GM12878 (cell line): ENCODE results near the gene POLA1. TPM values are rescaled to one million over a fixed set of nuclear protein-coding genes. Genes with fewer than 3 reads are reported as not detected.

Experiments
- ATAC-seq: fragments of 200-7000 bp; cut with Tn5 transposase; 3 replicates; pipeline ENCODE4 v1.9.1; 2020; ENCODE audit warnings: mild to moderate bottlenecking, moderate library complexity
- BruUV-seq: library from RNA; stranded (reverse); fragments of 400-500 nt; replicated peaks from 2 replicates; lab custom pipeline; 2021; lab: Mats Ljungman, UMichigan
- CTCF ChIA-PET: fragments of 300-600 bp; sonication (Branson Sonifier 250); formaldehyde crosslinking; extraction: SDS; loops from one replicate; lab custom pipeline; 2021; ENCODE audit warnings: inconsistent platforms; lab: Yijun Ruan, JAX
- POLR2A ChIA-PET: fragments of 350-600 bp; formaldehyde crosslinking; extraction: SDS; loops from one replicate; lab custom pipeline; 2021; ENCODE audit warnings: inconsistent platforms; lab: Charles Lee
- RAD21 ChIA-PET: fragments of 300-600 bp; sonication (Branson Sonifier 250); formaldehyde crosslinking; loops from one replicate; lab custom pipeline; 2023; ENCODE audit warnings: antibody characterized with exemption; ENCODE audit not compliant: unreplicated experiment; lab: Charles Lee
- SMC1A ChIA-PET: fragments of 300-600 bp; sonication (Branson Sonifier 250); formaldehyde crosslinking; loops from one replicate; lab custom pipeline; 2023; ENCODE audit not compliant: unreplicated experiment, uncharacterized antibody; lab: Charles Lee
- DNase-seq: peaks from one replicate; pipeline ENCODE4 v3.0.0-alpha.2; 2011; ENCODE audit warnings: low read depth, low spot score
- FAIRE-seq: peaks from 3 replicates; lab custom pipeline; 2011; peaks lifted over from hg19 to GRCh38; lab: Jason Lieb, UNC
- H2AFZ ChIP-seq: 2 replicates; pipeline ENCODE4 v1.6.0; 2011; ENCODE audit warnings: low read depth, low read length, control low read depth; ENCODE audit not compliant: control insufficient read depth
- H3K27ac ChIP-seq: 2 replicates; pipeline ENCODE4 v1.5.1; 2011; ENCODE audit warnings: control low read depth; ENCODE audit not compliant: control insufficient read depth, insufficient read depth
- H3K27me3 ChIP-seq, 2 experiments: replicated peaks in 1 of 2; 2 replicates each; pipeline versions ENCODE4 v1.6.0 to v1.6.1; 2011; ENCODE audit warnings: low read length in 1 of 2; ENCODE audit not compliant: control insufficient read depth in 2 of 2, insufficient read depth in 2 of 2
- H3K36me3 ChIP-seq, 2 experiments: 2 replicates each; pipeline ENCODE4 v1.5.1; 2011; ENCODE audit warnings: low read length in 1 of 2; ENCODE audit not compliant: control insufficient read depth in 2 of 2, insufficient read depth in 2 of 2
- H3K4me1 ChIP-seq: 2 replicates; pipeline ENCODE4 v1.6.1; 2011; ENCODE audit warnings: mild to moderate bottlenecking, low read length, moderate library complexity, mixed read lengths; ENCODE audit not compliant: control insufficient read depth, insufficient read depth
- H3K4me2 ChIP-seq: 2 replicates; pipeline ENCODE4 v1.6.0; 2011; ENCODE audit warnings: control low read depth; ENCODE audit not compliant: control insufficient read depth, insufficient read depth
- H3K4me3 ChIP-seq: fragments of 200-600 bp; sonication (generic); 2 replicates; pipeline ENCODE4 v1.5.1; 2016
- H3K79me2 ChIP-seq: 2 replicates; pipeline ENCODE4 v1.6.0; 2011; ENCODE audit warnings: low read length; ENCODE audit not compliant: control insufficient read depth, insufficient read depth
- H3K9ac ChIP-seq: 2 replicates; pipeline ENCODE4 v1.8.0; 2011; ENCODE audit warnings: low read length, control low read depth, mixed read lengths; ENCODE audit not compliant: control insufficient read depth, insufficient read depth
- H3K9me3 ChIP-seq: replicated peaks from 3 replicates; pipeline ENCODE4 v1.5.1; 2011; ENCODE audit warnings: mild to moderate bottlenecking, low read length; ENCODE audit not compliant: control insufficient read depth, insufficient read depth
- H4K20me1 ChIP-seq: 2 replicates; pipeline ENCODE4 v1.6.0; 2011; ENCODE audit not compliant: control insufficient read depth, insufficient read depth
- BCLAF1 ChIP-seq: fragments of 450-650 bp; IDR thresholded peaks from 2 replicates; pipeline ENCODE4 v1.6.1; 2017; ENCODE audit warnings: antibody characterized with exemption, mild to moderate bottlenecking, moderate library complexity
- BMI1 ChIP-seq: fragments of 450-650 bp; IDR thresholded peaks from 2 replicates; pipeline ENCODE4 v1.6.1; 2016; ENCODE audit warnings: mild to moderate bottlenecking, moderate library complexity, borderline replicate concordance
- IKZF1 ChIP-seq: fragments of 450-650 bp; conservative IDR thresholded peaks from 2 replicates; pipeline ENCODE4 v1.6.1; 2017; ENCODE audit warnings: antibody characterized with exemption, mild to moderate bottlenecking
- RCOR1 ChIP-seq: conservative IDR thresholded peaks from 2 replicates; pipeline ENCODE4 v1.6.1; 2012; ENCODE audit warnings: low read depth, low read length, improper control_type of control experiment
- SMAD1 ChIP-seq: fragments of 450-650 bp; IDR thresholded peaks from 2 replicates; pipeline ENCODE4 v1.6.1; 2018; ENCODE audit warnings: mild to moderate bottlenecking, low read depth; ENCODE audit not compliant: partially characterized antibody
- SPI1 ChIP-seq: IDR thresholded peaks from 2 replicates; pipeline ENCODE4 v1.6.1; 2011; ENCODE audit warnings: low read depth, mild to moderate bottlenecking, low read length, moderate library complexity, borderline replicate concordance; ENCODE audit not compliant: insufficient read depth
- TCF3 ChIP-seq: IDR thresholded peaks from 2 replicates; pipeline ENCODE4 v1.6.1; 2012; ENCODE audit warnings: low read depth, mild to moderate bottlenecking, low read length, borderline replicate concordance; ENCODE audit not compliant: insufficient read depth
- ZNF207 ChIP-seq: fragments of 450-650 bp; IDR thresholded peaks from 2 replicates; pipeline ENCODE4 v1.6.1; 2014; ENCODE audit warnings: antibody characterized with exemption, mild to moderate bottlenecking, borderline replicate concordance
- ZNF622 ChIP-seq: fragments of 450-650 bp; IDR thresholded peaks from 2 replicates; pipeline ENCODE4 v1.6.1; 2017; ENCODE audit warnings: mild to moderate bottlenecking, inconsistent platforms
- ZZZ3 ChIP-seq: IDR thresholded peaks from 2 replicates; pipeline ENCODE4 v1.6.1; 2011; ENCODE audit warnings: low read depth; ENCODE audit not compliant: control insufficient read depth, insufficient read length
- WGBS: methylation state at CpG from one replicate; pipeline ENCODE4 v1.1.6; 2016; ENCODE audit warnings: low lambda C conversion rate; ENCODE audit not compliant: insufficient replicate concordance, insufficient coverage; ENCODE audit errors: missing lambda C conversion rate; 5-methylcytosine and 5-hydroxymethylcytosine counted together
- in situ Hi-C: fragments of 300-500 bp; cut with MboI; formaldehyde crosslinking; loops from 9 replicates; pipeline ENCODE4 v1.14.3; 2018; ENCODE audit warnings: mixed read lengths
- intact Hi-C: fragments of 100-400 bp; cut with micrococcal nuclease; formaldehyde crosslinking; loops from one replicate; pipeline ENCODE4 v1.14.2; 2022; ENCODE audit not compliant: unreplicated experiment
- polyA plus RNA-seq, 11 experiments: library from polyadenylated mRNA; depleted of rRNA in 4 of 11; unstranded in 6 of 11; stranded (reverse) in 5 of 11; fragments of >200 nt; fragmentation: Nextera tagmentation in 4 of 11; fragmentation: Illumina TruSeq in 1 of 11; extraction: Ambion mirVana in 4 of 11; extraction: Trizol in 1 of 11; gene quantifications; 1 replicate in 1 of 11; 2 replicates in 10 of 11; pipeline versions ENCODE4 v1.2.1 to v1.2.3, GENCODE V29; 2011 to 2016; ENCODE audit warnings: inconsistent platforms in 2 of 11, missing spikeins in 2 of 11, low read depth in 1 of 11
- total RNA-seq, 4 experiments: library from RNA; depleted of rRNA in 3 of 4; stranded (reverse); fragments of >200 nt in 3 of 4; fragmentation: Illumina TruSeq in 1 of 4; extraction: Trizol in 1 of 4; gene quantifications; 2 replicates each; pipeline versions ENCODE4 v1.2.1 to v1.2.3, GENCODE V29; 2013 to 2021
- TF ChIP-seq, protein P1 (sequence below): IDR thresholded peaks from 2 replicates; pipeline ENCODE4 v1.6.1; 2012; ENCODE audit warnings: low read depth, low read length, improper control_type of control experiment
- TF ChIP-seq, protein P2 (sequence below): IDR thresholded peaks from 2 replicates; pipeline ENCODE4 v1.6.1; 2012; ENCODE audit warnings: improper control_type of control experiment, low read depth, low read length; ENCODE audit not compliant: insufficient replicate concordance
- TF ChIP-seq, protein P3 (sequence below), 3 experiments: IDR thresholded peaks in 2 of 3; conservative IDR thresholded peaks in 1 of 3; 2 replicates each; pipeline ENCODE4 v1.5.1; 2011; ENCODE audit warnings: low read depth in 3 of 3, low read length in 3 of 3, mild to moderate bottlenecking in 3 of 3, control low read depth in 2 of 3, moderate library complexity in 2 of 3, inconsistent platforms in 1 of 3, mixed read lengths in 1 of 3; ENCODE audit not compliant: control insufficient read depth in 2 of 3, insufficient read depth in 1 of 3; ENCODE audit errors: extremely low read depth in 1 of 3

POLA1 gene
- total and polyA plus RNA-seq, 10 of the 15 experiments (the other 5 are each of a cell fraction or from before 2014, with no cell fraction given): 6.5 to 34.7 (median 24.8) TPM

DNA sequence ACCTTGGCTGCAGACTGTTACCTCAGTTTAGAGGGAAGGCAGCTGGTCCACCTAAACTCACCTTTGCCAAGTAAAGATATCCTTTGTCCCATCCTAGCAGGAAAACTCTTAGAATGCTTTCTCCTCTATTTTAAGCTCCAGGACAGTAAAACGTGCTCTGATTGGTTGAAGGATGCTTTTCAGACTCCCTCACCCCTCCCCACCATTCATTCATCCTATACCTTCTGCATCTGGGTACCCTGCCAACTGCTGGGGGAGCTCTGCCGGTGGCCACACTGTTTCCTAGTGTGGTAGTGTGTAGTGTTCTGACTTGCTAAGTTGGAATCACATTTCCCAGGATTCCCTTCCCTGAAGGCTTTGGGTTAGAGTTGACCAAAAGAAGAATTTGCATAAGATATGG, 20.3 kb upstream of the POLA1 start:
- Histone ChIP-seq H4K20me1 (no peaks in the 10 kb centered on the region), H3K27me3 (no peaks in the 10 kb centered on the region), H3K4me2 (no peak overlapping the region), H3K36me3 (no peaks in the 10 kb centered on the region), H3K27ac (no peak overlapping the region), H3K4me3 (no peak overlapping the region), H2AFZ (no peak overlapping the region), H3K79me2 (no peaks in the 10 kb centered on the region), H3K9ac (no peak overlapping the region), H3K4me1 (no peaks in the 10 kb centered on the region), H3K9me3 (no peaks in the 10 kb centered on the region)
- BruUV-seq: no TSS peak
- in situ Hi-C loops: no loop called here
- SMC1A ChIA-PET: no interaction called here
- FAIRE-seq: no peak
- TF ChIP-seq, protein P1, sequence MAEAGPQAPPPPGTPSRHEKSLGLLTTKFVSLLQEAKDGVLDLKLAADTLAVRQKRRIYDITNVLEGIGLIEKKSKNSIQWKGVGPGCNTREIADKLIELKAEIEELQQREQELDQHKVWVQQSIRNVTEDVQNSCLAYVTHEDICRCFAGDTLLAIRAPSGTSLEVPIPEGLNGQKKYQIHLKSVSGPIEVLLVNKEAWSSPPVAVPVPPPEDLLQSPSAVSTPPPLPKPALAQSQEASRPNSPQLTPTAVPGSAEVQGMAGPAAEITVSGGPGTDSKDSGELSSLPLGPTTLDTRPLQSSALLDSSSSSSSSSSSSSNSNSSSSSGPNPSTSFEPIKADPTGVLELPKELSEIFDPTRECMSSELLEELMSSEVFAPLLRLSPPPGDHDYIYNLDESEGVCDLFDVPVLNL: no peak
- TF ChIP-seq BMI1 (no peak), SPI1 (no peak), ZNF622 (no peak), ZZZ3 (no peak), IKZF1 (no peak), BCLAF1 (no peak), TCF3 (no peak), RCOR1 (no peak), SMAD1 (no peak), ZNF207 (no peak)
- TF ChIP-seq, protein P2, sequence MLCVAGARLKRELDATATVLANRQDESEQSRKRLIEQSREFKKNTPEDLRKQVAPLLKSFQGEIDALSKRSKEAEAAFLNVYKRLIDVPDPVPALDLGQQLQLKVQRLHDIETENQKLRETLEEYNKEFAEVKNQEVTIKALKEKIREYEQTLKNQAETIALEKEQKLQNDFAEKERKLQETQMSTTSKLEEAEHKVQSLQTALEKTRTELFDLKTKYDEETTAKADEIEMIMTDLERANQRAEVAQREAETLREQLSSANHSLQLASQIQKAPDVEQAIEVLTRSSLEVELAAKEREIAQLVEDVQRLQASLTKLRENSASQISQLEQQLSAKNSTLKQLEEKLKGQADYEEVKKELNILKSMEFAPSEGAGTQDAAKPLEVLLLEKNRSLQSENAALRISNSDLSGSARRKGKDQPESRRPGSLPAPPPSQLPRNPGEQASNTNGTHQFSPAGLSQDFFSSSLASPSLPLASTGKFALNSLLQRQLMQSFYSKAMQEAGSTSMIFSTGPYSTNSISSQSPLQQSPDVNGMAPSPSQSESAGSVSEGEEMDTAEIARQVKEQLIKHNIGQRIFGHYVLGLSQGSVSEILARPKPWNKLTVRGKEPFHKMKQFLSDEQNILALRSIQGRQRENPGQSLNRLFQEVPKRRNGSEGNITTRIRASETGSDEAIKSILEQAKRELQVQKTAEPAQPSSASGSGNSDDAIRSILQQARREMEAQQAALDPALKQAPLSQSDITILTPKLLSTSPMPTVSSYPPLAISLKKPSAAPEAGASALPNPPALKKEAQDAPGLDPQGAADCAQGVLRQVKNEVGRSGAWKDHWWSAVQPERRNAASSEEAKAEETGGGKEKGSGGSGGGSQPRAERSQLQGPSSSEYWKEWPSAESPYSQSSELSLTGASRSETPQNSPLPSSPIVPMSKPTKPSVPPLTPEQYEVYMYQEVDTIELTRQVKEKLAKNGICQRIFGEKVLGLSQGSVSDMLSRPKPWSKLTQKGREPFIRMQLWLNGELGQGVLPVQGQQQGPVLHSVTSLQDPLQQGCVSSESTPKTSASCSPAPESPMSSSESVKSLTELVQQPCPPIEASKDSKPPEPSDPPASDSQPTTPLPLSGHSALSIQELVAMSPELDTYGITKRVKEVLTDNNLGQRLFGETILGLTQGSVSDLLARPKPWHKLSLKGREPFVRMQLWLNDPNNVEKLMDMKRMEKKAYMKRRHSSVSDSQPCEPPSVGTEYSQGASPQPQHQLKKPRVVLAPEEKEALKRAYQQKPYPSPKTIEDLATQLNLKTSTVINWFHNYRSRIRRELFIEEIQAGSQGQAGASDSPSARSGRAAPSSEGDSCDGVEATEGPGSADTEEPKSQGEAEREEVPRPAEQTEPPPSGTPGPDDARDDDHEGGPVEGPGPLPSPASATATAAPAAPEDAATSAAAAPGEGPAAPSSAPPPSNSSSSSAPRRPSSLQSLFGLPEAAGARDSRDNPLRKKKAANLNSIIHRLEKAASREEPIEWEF: no peak
- TF ChIP-seq, protein P3, sequence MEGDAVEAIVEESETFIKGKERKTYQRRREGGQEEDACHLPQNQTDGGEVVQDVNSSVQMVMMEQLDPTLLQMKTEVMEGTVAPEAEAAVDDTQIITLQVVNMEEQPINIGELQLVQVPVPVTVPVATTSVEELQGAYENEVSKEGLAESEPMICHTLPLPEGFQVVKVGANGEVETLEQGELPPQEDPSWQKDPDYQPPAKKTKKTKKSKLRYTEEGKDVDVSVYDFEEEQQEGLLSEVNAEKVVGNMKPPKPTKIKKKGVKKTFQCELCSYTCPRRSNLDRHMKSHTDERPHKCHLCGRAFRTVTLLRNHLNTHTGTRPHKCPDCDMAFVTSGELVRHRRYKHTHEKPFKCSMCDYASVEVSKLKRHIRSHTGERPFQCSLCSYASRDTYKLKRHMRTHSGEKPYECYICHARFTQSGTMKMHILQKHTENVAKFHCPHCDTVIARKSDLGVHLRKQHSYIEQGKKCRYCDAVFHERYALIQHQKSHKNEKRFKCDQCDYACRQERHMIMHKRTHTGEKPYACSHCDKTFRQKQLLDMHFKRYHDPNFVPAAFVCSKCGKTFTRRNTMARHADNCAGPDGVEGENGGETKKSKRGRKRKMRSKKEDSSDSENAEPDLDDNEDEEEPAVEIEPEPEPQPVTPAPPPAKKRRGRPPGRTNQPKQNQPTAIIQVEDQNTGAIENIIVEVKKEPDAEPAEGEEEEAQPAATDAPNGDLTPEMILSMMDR (IDR thresholded peaks at IDR 0.05 in 2 of 3, conservative IDR thresholded peaks at IDR 0.05 in 1 of 3; ENCODE audit: control insufficient read depth in 2 of 3, extremely low read depth in 1 of 3, insufficient read depth in 1 of 3, low read depth in 3 of 3, low read length in 3 of 3): no peak
- 38% methylated on average over 2 of the region's 2 CpGs for WGBS
- POLR2A ChIA-PET: no interaction called here
- RAD21 ChIA-PET: no interaction called here
- intact Hi-C loops: no loop called here
- ATAC-seq: no peak
- CTCF ChIA-PET: no interaction called here
- DNase-seq: no peak
